Muscle of arm (tissue), 12 donors: ENCODE measurements around the gene FGD4. TPM values are rescaled to one million over a fixed set of nuclear protein-coding genes. Genes with fewer than 3 reads are reported as not detected.

Source experiments
- DNase-seq: peaks from one replicate; pipeline ENCODE4 v3.0.0-alpha.2; 2013
- polyA plus RNA-seq, 12 donors: library from polyadenylated mRNA; unstranded; fragments of 120-200 nt; gene quantifications; one replicate each; pipeline ENCODE4 v1.2.1, GENCODE V29; 2013; ENCODE audit not compliant: insufficient read length in 12 of 12

FGD4 gene
- polyA plus RNA-seq, 12 donors = 12.4 to 31.5 (median 25.8) TPM; not detected in 1

GRCh38 chr12:32400866-32401265 is 1.5 kb downstream of the FGD4 start:
- DNase-seq = no peak

- DNase-seq = no peak
These were observed 2.8 kb downstream of the FGD4 start for GRCh38 chr12:32402170-32402569.

- DNase-seq = no peak
These were observed 3.6 kb downstream of the FGD4 start for GRCh38 chr12:32402946-32403345.

- DNase-seq = no peak
These were observed 8.4 kb downstream of the FGD4 start for GRCh38 chr12:32407795-32408194.

GRCh38 chr12:32413412-32413811 is 14.1 kb downstream of the FGD4 start:
- no peak for DNase-seq

GRCh38 chr12:32418221-32418620 is 18.9 kb downstream of the FGD4 start:
- DNase-seq = no peak

GRCh38 chr12:32418903-32419519 is 19.7 kb downstream of the FGD4 start:
- DNase-seq = no peak

- DNase-seq = no peak
These were observed 20.2 kb downstream of the FGD4 start for GRCh38 chr12:32419520-32419960.

GRCh38 chr12:32420356-32420755 is 21.0 kb downstream of the FGD4 start:
- DNase-seq = no peak

- DNase-seq = no peak
These were observed 24.2 kb downstream of the FGD4 start for GRCh38 chr12:32423559-32423958.

GRCh38 chr12:32431025-32431424 is 31.7 kb downstream of the FGD4 start:
- DNase-seq = no peak

GRCh38 chr12:32435921-32436705 is 36.8 kb downstream of the FGD4 start:
- no peak for DNase-seq

GRCh38 chr12:32437095-32437515 is 37.7 kb downstream of the FGD4 start:
- no peak for DNase-seq

GRCh38 chr12:32440120-32440865 is 40.9 kb downstream of the FGD4 start:
- no peak for DNase-seq

- DNase-seq = no peak
These were observed 44.1 kb downstream of the FGD4 start for GRCh38 chr12:32443491-32443890.

GRCh38 chr12:32444895-32445294 is 45.5 kb downstream of the FGD4 start:
- no peak for DNase-seq

- DNase-seq = no peak
These were observed 46.0 kb downstream of the FGD4 start for GRCh38 chr12:32445356-32445755.

GRCh38 chr12:32446316-32447119 is 47.2 kb downstream of the FGD4 start:
- no peak for DNase-seq

- DNase-seq = no peak
These were observed 49.2 kb downstream of the FGD4 start for GRCh38 chr12:32448586-32448985.

- DNase-seq = no peak
These were observed 51.0 kb downstream of the FGD4 start for GRCh38 chr12:32450363-32450762.

- no peak for DNase-seq
These were observed 51.4 kb downstream of the FGD4 start for GRCh38 chr12:32450768-32451167.

- no peak for DNase-seq
These were observed 52.5 kb downstream of the FGD4 start for GRCh38 chr12:32451816-32452215.
